ENCODE measurements around the gene KLF11.
A peak's percentile ranks its signal among the peaks of the same experiment; 100 is the strongest.

KLF11 gene

DNA sequence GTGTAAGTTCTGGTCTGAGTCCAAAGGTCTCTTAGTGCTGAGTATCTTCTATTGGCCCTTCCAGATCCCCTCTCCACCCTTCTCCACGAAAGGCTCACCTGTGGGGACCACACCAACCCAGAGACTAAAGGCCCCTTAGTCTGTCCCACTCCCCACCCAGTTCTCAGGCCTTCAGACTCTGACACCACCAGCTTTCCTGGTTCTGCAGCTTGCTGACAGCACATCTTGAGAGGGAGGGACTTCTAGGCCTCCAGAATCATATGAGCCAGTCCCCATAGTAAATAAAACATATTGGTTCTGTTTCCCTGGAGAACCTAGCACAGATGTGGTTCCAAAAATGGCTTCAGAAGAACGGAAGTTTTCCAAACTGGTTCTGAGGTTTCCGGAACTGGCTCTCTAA, 38.5 kb upstream of the KLF11 start:
- DNase-seq (ENCODE audit: low read depth), result no peak
- H3K4me3 ChIP-seq (ENCODE audit: low read length), result no peak overlapping the region
- TF ChIP-seq, protein P1, sequence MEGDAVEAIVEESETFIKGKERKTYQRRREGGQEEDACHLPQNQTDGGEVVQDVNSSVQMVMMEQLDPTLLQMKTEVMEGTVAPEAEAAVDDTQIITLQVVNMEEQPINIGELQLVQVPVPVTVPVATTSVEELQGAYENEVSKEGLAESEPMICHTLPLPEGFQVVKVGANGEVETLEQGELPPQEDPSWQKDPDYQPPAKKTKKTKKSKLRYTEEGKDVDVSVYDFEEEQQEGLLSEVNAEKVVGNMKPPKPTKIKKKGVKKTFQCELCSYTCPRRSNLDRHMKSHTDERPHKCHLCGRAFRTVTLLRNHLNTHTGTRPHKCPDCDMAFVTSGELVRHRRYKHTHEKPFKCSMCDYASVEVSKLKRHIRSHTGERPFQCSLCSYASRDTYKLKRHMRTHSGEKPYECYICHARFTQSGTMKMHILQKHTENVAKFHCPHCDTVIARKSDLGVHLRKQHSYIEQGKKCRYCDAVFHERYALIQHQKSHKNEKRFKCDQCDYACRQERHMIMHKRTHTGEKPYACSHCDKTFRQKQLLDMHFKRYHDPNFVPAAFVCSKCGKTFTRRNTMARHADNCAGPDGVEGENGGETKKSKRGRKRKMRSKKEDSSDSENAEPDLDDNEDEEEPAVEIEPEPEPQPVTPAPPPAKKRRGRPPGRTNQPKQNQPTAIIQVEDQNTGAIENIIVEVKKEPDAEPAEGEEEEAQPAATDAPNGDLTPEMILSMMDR (IDR thresholded peaks at IDR 0.05; ENCODE audit: insufficient read depth, low read depth, low read length, missing control alignments), result no peak

DNA sequence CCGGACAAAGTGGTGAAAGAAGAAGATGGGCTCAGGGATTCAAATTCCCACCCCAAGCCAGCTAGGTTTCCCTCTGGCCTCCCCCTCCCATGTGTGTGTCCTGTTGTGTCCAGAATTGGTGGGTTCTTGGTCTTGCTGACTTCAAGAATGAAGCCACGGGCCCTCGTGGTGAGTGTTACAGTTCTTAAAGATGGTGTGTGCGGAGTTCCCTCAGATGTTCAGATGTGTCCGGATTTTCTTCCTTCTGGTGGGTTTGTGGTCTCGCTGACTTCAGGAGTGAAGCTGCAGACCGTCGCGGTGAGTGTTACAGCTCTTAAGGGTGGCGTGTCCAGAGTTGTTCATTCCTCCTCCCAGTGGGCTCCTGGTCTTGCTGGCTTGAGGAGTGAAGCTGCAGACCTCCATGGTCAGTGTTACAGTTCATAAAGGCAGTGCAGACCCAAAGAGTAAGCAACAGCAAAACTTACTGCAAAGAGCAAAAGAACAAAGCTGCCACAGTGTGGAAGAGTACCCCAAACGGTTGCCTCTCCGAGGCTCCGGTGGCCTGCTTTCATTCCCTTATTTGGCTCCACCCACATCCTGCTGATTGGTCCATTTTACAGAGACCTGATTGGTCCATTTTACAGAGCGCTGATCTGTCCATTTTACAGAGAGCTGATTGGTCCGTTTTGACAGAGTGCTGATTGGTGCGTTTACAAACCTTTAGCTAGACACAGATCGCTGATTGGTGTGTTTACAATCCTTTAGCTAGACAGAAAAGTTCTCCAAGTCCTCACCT, 37.7 kb upstream of the KLF11 start:
- DNase-seq (ENCODE audit: low read depth), result no peak
- no peak overlapping the region for H3K4me3 ChIP-seq (ENCODE audit: low read length)
- TF ChIP-seq, protein P1 (IDR thresholded peaks at IDR 0.05; ENCODE audit: insufficient read depth, low read depth, low read length, missing control alignments), result no peak

DNA sequence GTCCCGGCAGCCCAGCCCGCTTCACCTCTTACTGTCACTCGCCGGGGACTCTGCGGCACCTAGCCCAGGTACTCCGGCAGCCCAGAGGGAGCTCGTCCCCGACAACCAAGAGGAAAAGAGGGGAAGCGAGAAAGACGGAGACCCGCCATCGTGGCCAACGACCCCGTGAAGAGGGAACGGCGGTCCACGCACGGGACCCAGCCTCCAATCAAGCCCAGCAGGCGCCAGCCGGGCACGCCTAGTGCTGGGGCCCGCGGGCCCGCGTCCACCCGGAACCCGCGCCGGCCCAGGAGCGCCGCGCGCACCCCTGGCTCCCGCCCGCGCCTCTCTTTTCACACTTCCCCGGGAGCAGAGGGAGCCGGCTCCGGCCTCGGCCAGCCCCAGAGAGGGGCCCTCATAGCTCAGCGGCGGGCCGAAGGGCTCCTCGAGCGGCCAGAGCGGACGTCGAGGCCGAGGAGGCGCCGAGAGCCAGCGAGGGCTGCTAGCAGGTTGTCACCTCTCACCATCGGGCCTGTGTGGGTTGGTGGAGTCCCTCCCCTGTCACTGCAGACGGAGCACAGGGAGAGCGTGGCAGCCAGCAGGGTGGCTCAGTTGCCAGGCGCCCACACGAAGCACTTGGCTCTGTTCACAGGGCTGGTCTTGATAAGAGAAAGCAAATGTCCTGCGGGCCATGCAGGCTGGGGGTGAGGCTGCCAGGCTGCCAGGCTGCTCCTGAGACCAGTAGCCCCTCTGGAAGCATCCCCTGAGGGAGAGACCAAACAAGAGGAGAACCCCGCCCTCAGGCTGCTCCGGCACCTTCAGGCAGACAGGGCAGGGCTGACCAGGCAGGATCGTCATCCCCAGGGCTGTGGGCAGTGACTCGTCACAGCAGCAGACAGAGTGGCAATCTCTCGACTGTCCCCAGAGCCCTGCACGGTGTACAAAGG, 36.9 kb upstream of the KLF11 start:
- DNase-seq (ENCODE audit: low read depth), result peak; percentile 31
- TF ChIP-seq, protein P1 (IDR thresholded peaks at IDR 0.05; ENCODE audit: insufficient read depth, low read depth, low read length, missing control alignments), result no peak
- no peak overlapping the region for H3K4me3 ChIP-seq (ENCODE audit: low read length)

DNA sequence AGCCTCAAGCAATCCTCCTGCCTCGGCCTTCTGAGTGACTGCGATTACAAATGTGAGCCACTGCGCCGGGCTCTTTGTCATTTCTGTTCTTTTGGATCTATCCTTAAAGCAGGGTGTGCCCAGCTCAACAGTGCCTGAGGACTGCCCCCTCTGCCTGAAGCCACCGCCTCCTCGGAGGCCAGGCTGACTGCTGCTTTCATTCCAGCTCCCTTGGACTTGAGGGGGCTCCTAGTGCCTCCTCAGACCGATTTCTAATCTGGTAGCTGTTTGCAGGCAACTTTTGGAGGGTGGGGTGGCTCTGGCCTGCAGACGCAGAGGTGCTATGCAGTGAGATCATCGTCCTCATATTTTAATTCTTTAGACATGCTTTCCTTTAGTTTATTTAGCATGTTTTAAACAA, 35.9 kb upstream of the KLF11 start:
- TF ChIP-seq, protein P1 (IDR thresholded peaks at IDR 0.05; ENCODE audit: insufficient read depth, low read depth, low read length, missing control alignments), result no peak
- H3K4me3 ChIP-seq (ENCODE audit: low read length), result no peak overlapping the region
- DNase-seq (ENCODE audit: low read depth), result no peak

DNA sequence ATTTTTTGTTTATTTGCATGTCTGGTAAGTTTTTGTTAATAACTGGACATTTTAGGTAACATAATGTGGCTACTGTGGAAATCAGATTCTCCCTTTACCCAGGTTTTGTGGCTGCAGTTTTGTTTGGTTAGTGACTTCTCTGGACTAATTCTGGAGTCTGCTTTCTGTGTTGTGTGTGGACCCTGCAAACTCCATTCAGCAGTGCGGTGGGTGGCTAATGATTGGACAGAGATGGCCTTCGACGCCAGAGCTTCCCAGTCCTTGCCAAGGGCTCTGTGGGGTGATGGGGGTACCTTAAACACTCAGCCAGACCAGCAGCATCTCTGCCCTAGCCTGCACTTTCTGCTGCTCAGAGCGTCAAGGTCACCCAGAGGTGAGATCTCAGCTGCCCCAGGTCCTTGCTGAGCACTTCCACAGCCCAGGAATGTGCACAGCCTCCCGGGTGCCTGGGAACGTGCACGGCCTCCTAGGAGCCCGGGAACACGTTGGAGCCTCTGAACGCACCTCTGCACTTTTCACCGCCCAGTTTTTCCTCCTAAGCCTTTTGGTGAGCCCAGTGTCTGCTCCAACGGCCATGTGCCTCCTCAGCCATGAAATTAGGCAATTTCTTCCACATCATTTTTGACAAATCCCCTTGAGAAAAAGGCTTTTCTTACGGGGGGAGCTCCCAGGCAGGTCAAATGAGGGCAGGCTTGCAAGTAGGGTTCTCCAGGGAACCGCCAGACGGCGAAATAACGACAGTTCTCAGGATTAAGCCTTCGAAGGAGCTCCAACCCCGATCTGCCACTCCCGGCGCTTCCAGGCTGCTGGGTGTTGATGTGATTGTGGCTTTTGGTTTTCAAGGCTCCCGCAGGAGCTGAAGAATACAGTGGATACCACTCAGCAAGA, 35.2 kb upstream of the KLF11 start:
- H3K4me3 ChIP-seq (ENCODE audit: low read length), result no peak overlapping the region
- no peak for DNase-seq (ENCODE audit: low read depth)
- TF ChIP-seq, protein P1 (IDR thresholded peaks at IDR 0.05; ENCODE audit: insufficient read depth, low read depth, low read length, missing control alignments), result no peak

DNA sequence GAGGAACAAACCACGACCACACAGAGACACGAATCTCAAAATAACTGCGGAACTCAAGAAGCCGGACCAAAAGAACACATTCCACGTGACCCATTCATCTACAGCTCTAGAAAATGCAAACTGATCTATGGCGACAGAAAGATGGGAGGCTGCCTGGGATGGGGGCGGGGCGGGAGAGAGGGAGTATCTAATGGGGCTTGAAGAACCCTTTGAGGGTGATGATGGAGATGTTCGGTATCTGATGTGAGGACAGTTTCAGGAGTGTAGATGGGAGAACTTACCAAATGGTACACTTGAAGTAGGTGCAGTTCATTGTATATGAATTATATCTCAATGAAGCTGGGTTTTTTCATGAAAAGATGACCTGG, 34.6 kb upstream of the KLF11 start:
- TF ChIP-seq, protein P1 (IDR thresholded peaks at IDR 0.05; ENCODE audit: insufficient read depth, low read depth, low read length, missing control alignments), result no peak
- DNase-seq (ENCODE audit: low read depth), result no peak
- no peak overlapping the region for H3K4me3 ChIP-seq (ENCODE audit: low read length)

Measured in epithelial cell of esophagus (primary cell).